Mesodermal cell (in vitro differentiated cells): ENCODE measurements around the gene CMTM2.

Source experiments
- H3K27ac ChIP-seq: 2 replicates; pipeline ENCODE4 v1.7.0; 2013; ENCODE audit warnings: mild to moderate bottlenecking, low read depth, low read length, moderate library complexity; ENCODE audit not compliant: severe bottlenecking
- H3K36me3 ChIP-seq: 2 replicates; pipeline ENCODE4 v1.7.1; 2013; ENCODE audit warnings: mild to moderate bottlenecking, low read length, moderate library complexity; ENCODE audit not compliant: control insufficient read depth, insufficient read depth
- H3K4me1 ChIP-seq: one replicate; pipeline ENCODE4 v1.7.1; 2013; ENCODE audit warnings: mild to moderate bottlenecking, low read length; ENCODE audit not compliant: insufficient read depth, control insufficient read depth, poor library complexity, severe bottlenecking
- H3K4me3 ChIP-seq: 2 replicates; pipeline ENCODE4 v1.7.0; 2013; ENCODE audit warnings: low read length, control low read depth, mild to moderate bottlenecking; ENCODE audit not compliant: insufficient read depth, poor library complexity, severe bottlenecking; ENCODE audit errors: extremely low read depth
- H3K9me3 ChIP-seq: 2 replicates; pipeline ENCODE4 v1.7.1; 2013; ENCODE audit warnings: mild to moderate bottlenecking, low read length, moderate library complexity; ENCODE audit not compliant: control insufficient read depth
- WGBS, 2 experiments: methylation state at CpG; one replicate each; pipeline ENCODE4 v1.1.5; 2013; ENCODE audit warnings: missing lambda C conversion rate in 2 of 2; ENCODE audit not compliant: insufficient coverage in 2 of 2; 5-methylcytosine and 5-hydroxymethylcytosine counted together

The CMTM2 gene

GRCh38 chr16:66599726-66600125 is 20.5 kb downstream of the CMTM2 start:
- Histone ChIP-seq H3K4me3 (no peak overlapping the region), H3K27ac (no peak overlapping the region)
- WGBS, 2 experiments: 90 to 93% methylated on average over 2 to 3 of the region's 4 CpGs

DNA sequence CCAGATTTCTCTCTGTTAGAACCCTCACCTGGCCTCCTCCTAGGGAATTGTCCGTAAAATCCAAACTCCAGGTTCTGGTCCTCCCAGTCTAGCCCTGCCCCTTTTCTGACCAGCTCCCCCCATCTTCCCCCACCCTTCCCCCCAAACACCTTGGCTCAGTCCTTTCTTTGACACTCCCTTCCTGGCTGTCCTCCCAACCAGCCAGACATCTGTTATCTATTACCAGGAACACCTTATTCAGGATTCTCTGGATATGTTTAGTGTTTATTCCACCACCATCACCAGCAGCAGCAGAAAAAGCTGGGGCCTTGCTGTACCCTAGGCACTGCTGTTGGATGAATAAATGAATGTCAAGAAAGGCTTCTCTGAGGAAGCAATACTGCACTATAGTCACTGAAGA is 21.2 kb downstream of the CMTM2 start:
- WGBS, 2 experiments: 93 to 100% methylated on average over 1 of the region's 1 CpG
- H3K27ac ChIP-seq: no peak overlapping the region
- H3K9me3 ChIP-seq: peaks cover 9% of the 10 kb centered on the region
- no peak overlapping the region for H3K4me3 ChIP-seq
- no peaks in the 10 kb centered on the region for H3K36me3 ChIP-seq
- peaks cover 3% of the 10 kb centered on the region for H3K4me1 ChIP-seq

More at GRCh38 chr16:66599726-66600125, 20.5 kb downstream of the CMTM2 start:
- no peaks in the 10 kb centered on the region for H3K36me3 ChIP-seq
- H3K4me1 ChIP-seq: peaks cover 3% of the 10 kb centered on the region
- H3K9me3 ChIP-seq: peaks cover 9% of the 10 kb centered on the region

DNA sequence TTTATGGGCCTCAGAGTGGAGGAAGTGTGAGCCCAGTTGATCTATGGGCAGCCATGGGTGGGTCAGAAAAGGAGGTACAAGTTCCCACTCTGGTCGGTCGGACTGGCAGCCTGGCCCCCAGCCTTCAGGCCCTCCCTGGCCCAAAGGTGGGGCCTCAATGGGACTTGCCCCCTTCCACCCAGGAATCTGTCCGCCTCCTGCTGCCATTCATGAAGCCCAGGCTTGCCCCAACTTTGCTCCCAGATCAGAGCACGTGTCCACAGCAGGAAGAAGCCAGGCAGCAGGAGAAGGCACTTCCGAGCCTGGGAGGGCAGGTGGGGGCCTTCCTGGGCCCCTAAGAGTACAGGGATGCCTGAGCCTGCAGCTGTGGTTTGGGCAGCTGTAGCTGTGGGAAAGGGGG is 22.2 kb downstream of the CMTM2 start:
- Histone ChIP-seq H3K9me3 (peaks cover 9% of the 10 kb centered on the region), H3K36me3 (peaks cover 3% of the 10 kb centered on the region), H3K4me1 (peaks cover 6% of the 10 kb centered on the region), H3K4me3 (no peak overlapping the region), H3K27ac (no peak overlapping the region)
- WGBS, 2 experiments: 83 to 89% methylated on average over 5 of the region's 5 CpGs

DNA sequence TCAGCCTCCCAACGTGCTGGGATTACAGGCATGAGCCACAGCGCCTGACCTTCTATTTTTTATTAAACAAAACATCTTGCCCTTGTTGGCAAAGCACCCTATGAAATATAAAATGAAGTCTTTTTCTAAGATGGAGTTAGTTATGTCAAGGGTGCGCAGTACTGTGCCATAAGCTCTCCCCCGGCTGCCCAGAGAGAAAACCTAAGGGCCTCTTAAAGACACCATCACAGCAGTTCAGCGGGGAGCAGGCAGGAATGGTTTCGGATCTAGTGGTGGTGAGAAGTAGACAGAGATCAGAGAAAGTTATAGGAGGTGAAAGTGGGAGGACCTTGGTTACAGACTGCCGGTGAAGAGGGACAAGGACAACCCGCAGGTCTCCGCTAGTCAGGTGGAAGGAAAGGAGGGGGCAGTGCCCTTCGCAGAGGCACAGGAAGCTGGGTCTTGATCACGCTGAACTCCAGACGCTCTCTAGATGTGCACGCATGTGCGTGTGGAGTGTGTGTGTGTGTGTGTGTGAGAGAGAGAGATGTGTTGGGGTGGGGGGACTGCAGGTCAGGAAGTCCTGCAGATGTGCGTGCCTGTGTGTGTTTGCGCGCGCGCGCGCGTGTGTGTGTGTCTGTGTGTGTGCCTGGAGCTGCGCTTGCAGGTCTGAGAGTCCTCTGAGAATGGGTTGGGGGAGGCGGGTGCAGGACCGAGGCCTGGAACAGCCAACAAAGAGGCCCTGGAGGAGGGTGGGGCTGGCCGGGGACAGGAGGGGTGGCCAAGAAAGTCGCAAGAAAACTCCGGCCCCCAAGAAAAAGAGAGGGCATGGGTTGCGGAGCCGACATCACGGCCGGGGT is 24.5 kb downstream of the CMTM2 start:
- Histone ChIP-seq H3K4me1 (peaks cover 21% of the 10 kb centered on the region), H3K36me3 (peaks cover 18% of the 10 kb centered on the region), H3K4me3 (peak overlapping the region; percentile 89), H3K27ac (peak overlapping the region; percentile 83), H3K9me3 (peaks cover 9% of the 10 kb centered on the region)
- WGBS, 2 experiments: 7 to 10% methylated on average over 28 to 29 of the region's 32 CpGs

- Histone ChIP-seq H3K36me3 (peaks cover 27% of the 10 kb centered on the region), H3K9me3 (peaks cover 9% of the 10 kb centered on the region), H3K4me1 (peaks cover 27% of the 10 kb centered on the region), H3K4me3 (peak within 1 kb of the TSS; percentile 89), H3K27ac (peak within 1 kb of the TSS; percentile 83)
- 0 to 1% methylated on average over 69 of the region's 96 CpGs for WGBS, 2 experiments
These were observed 25.3 kb downstream of the CMTM2 start, which contains the start of gene CMTM3 for GRCh38 chr16:66604376-66605176. Gene CMTM3 (plus strand): TSS chr16:66604704. CDS start chr16:66604806, 102 bp downstream.

- Histone ChIP-seq H3K4me3 (peak overlapping the region; percentile 89), H3K36me3 (peaks cover 35% of the 10 kb centered on the region), H3K4me1 (peaks cover 27% of the 10 kb centered on the region), H3K9me3 (peaks cover 9% of the 10 kb centered on the region), H3K27ac (peak overlapping the region; percentile 76)
- WGBS, 2 experiments: 2 to 16% methylated on average over 11 to 51 of the region's 61 CpGs
These were observed 26.1 kb downstream of the CMTM2 start for GRCh38 chr16:66605177-66605978.

- no peak overlapping the region for H3K27ac ChIP-seq
- H3K4me3 ChIP-seq: peak overlapping the region; percentile 89
- WGBS, 2 experiments: 78 to 83% methylated on average over 5 of the region's 10 CpGs
- H3K4me1 ChIP-seq: peaks cover 27% of the 10 kb centered on the region
- peaks cover 42% of the 10 kb centered on the region for H3K36me3 ChIP-seq
- peaks cover 4% of the 10 kb centered on the region for H3K9me3 ChIP-seq
These were observed 26.9 kb downstream of the CMTM2 start for GRCh38 chr16:66605979-66606751.

DNA sequence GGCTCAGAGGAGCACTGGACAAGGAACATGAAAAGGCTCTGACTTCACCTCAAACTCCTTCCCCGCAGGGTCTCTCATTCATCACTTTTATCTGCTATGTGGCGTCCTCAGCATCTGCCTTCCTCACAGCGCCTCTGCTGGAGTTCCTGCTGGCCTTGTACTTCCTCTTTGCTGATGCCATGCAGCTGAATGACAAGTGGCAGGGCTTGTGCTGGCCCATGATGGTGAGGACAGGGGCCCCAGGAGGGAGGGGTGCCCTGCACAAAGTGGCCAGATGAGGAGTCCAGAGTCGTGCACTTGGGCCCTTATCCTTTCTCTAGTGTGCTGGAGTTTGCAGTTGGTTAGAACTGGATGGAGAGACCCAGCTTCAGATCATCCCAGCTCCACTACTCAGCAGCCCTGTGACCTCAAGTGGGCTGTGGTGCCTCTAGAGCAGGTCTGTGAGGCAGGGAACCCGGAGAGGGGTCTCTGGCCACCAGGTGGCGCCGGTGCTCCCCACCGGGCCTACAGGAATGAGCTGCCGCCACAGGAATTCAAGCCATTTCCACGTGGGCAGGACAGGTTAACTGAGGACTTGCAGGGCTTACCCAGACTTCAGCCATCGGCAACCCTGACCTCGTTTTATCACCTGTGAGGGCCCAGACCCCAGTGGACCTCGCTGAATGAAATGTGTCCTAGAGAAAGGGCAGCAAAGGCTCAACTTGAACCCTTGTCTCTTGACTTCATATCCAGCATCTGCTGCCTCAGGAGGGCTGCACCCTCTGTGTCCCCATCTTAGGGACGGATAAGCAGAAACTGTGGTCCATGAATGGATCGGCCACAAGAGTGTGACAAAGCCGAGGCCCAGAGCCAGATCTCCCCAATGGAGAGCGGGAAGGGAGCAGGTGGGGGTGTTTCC is 29.2 kb downstream of the CMTM2 start:
- Histone ChIP-seq H3K4me3 (no peak overlapping the region), H3K36me3 (peaks cover 66% of the 10 kb centered on the region), H3K27ac (peak overlapping the region; percentile 65), H3K4me1 (peaks cover 27% of the 10 kb centered on the region), H3K9me3 (no peaks in the 10 kb centered on the region)
- 47% methylated on average over 15 to 16 of the region's 17 CpGs for WGBS, 2 experiments

DNA sequence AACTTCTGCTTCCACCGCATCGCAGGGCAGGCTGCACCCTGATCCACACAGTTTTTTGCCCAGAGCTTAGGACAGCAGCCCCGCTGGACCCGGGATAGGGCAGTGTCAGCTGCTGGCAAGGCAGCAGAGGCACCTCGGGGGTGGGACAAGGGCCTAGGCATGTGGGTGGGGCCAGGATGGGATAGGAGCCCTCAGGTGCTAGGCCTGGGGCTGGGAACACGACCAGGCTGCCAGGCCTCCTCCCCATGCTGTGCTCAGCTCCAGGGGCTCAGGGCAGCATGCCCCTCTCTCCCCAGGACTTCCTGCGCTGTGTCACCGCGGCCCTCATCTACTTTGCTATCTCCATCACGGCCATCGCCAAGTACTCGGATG is 29.9 kb downstream of the CMTM2 start:
- H3K27ac ChIP-seq: no peak overlapping the region
- H3K9me3 ChIP-seq: no peaks in the 10 kb centered on the region
- peaks cover 31% of the 10 kb centered on the region for H3K4me1 ChIP-seq
- peaks cover 72% of the 10 kb centered on the region for H3K36me3 ChIP-seq
- WGBS, 2 experiments: 84 to 89% methylated on average over 4 to 12 of the region's 12 CpGs
- no peak overlapping the region for H3K4me3 ChIP-seq
